ENCODE results near the gene OPCML. TPM values are rescaled to one million over a fixed set of nuclear protein-coding genes. Genes with fewer than 3 reads are reported as not detected.
A peak's percentile ranks its signal among the peaks of the same experiment; 100 is the strongest.

Gene OPCML
- total RNA-seq, 1 experiment from 2014 or later = 0.94 TPM

DNA sequence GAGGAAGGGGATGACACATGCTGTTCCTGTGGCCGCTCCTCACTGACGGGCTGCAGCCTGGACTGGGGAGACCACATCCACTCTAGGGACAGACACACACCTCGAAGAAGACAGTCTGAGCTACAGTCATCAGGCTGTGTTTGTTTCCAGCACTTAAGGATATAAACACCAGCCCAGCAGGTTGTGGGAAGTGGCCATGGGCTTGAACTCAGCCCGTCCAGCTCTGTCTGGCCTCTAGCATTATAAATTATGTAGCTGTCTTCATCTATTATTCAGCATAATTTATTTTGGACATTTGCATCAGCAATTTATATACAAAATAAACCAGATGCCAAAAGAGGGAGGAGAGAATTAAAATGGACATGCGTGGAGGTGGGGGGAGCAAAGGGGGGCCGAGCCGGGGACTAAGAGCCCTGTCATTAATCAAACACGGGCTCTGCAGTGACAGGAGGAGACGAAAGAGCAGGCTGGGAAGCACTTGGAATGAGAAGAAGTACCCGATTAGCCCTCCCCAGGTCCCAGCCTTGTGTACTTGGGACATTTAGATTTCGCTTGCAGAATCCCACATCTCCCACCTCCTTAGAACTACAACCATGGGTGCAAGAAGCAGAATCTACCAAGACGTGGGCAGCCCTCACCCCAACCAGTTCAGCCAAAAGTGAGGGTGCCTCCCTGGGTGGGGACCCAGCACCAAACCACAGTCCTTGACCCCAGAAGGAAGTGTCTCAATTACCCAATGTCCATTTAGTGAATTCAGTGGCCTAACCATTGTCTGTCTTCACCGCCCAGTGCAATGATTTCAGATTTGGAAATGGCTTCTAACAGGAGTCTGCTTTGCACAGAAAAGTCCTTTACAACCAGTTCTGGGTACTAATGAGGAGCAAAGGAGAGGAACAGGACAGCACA lies 309.6 kb downstream of the OPCML start:
- Histone ChIP-seq H2BK120ac (ENCODE audit: low read depth, low read length, poor library complexity, severe bottlenecking) (no peak overlapping the region), H3K27me3 (ENCODE audit: insufficient read depth, low read length) (0 out of 2 replicates have a peak, but pooled peaks cover 3% of the 10 kb centered on the region), H3K23ac (ENCODE audit: insufficient read length, low read depth, low read length) (no peak overlapping the region), H2BK5ac (ENCODE audit: insufficient read length, low read length) (no peak overlapping the region), H2BK15ac (ENCODE audit: low read depth, low read length) (no peak overlapping the region), H2AK5ac (ENCODE audit: insufficient read length, low read length) (no peak overlapping the region), H3K4ac (ENCODE audit: low read depth, low read length) (no peak overlapping the region), H3K9ac (ENCODE audit: extremely low read depth, insufficient read length, low read length) (no peak overlapping the region), H2BK12ac (ENCODE audit: insufficient read length, low read depth, low read length) (no peak overlapping the region), H3K9me3 (ENCODE audit: control insufficient read depth, low read depth, low read length) (no peaks in the 10 kb centered on the region), H3K4me1 (ENCODE audit: insufficient read depth, low read length) (no peaks in the 10 kb centered on the region), H3K4me2 (ENCODE audit: insufficient read depth, insufficient read length, low read length) (no peak overlapping the region), H4K5ac (ENCODE audit: insufficient read length, low read depth, low read length) (no peak overlapping the region), H4K8ac (replicated peaks; ENCODE audit: insufficient read length, low read depth, low read length) (no peak overlapping the region), H3K79me1 (ENCODE audit: insufficient read depth, low read depth, low read length, poor library complexity, severe bottlenecking) (no peaks in the 10 kb centered on the region), H3K27ac (ENCODE audit: insufficient read length, low read depth, low read length) (no peak overlapping the region), H3K14ac (ENCODE audit: insufficient read depth, low read length) (no peak overlapping the region), H3K23me2 (ENCODE audit: insufficient read length, low read depth, low read length, poor library complexity, severe bottlenecking) (no peaks in the 10 kb centered on the region), H4K20me1 (ENCODE audit: control insufficient read depth, insufficient read depth, insufficient read length) (no peaks in the 10 kb centered on the region), H2BK20ac (ENCODE audit: low read depth, low read length, poor library complexity, severe bottlenecking) (no peak overlapping the region), H3T11ph (ENCODE audit: low read length) (no peak overlapping the region), H3K79me2 (ENCODE audit: insufficient read depth, low read length) (no peaks in the 10 kb centered on the region), H2AFZ (ENCODE audit: low read length) (no peak overlapping the region), H4K91ac (ENCODE audit: insufficient read length, low read depth, low read length) (no peak overlapping the region), H3K18ac (ENCODE audit: insufficient read length, low read depth, low read length) (no peak overlapping the region), H3K56ac (ENCODE audit: insufficient read length, low read depth, low read length) (no peak overlapping the region)
- Mint-ChIP-seq H3K27ac (peak overlapping the region in 1 of 3 experiments; percentile 27; a peak in 2 of 7 replicates), H3K36me3 (ENCODE audit: insufficient read depth in 1 of 3, low read depth in 3 of 3) (no peaks in the 10 kb centered on the region), H3K9me3 (no peaks in the 10 kb centered on the region), H3K27me3 (ENCODE audit: low read depth) (peaks cover 15% of the 10 kb centered on the region), H3K4me3 (no peak overlapping the region), H3K4me1 (peaks cover 10 to 16% of the 10 kb centered on the region in 2 experiments)
- DNase-seq = no peak
- whole genome bisulfite sequencing (ENCODE audit: extremely low coverage, insufficient read length, low lambda C conversion rate) = no CpG with 5 or more reads among the region's 13 CpGs
- TF ChIP-seq, protein P1, sequence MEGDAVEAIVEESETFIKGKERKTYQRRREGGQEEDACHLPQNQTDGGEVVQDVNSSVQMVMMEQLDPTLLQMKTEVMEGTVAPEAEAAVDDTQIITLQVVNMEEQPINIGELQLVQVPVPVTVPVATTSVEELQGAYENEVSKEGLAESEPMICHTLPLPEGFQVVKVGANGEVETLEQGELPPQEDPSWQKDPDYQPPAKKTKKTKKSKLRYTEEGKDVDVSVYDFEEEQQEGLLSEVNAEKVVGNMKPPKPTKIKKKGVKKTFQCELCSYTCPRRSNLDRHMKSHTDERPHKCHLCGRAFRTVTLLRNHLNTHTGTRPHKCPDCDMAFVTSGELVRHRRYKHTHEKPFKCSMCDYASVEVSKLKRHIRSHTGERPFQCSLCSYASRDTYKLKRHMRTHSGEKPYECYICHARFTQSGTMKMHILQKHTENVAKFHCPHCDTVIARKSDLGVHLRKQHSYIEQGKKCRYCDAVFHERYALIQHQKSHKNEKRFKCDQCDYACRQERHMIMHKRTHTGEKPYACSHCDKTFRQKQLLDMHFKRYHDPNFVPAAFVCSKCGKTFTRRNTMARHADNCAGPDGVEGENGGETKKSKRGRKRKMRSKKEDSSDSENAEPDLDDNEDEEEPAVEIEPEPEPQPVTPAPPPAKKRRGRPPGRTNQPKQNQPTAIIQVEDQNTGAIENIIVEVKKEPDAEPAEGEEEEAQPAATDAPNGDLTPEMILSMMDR (conservative IDR thresholded peaks at IDR 0.05) = no peak

Measured in H9 (cell line).